OCI-LY1 (cell line): Measurements from ENCODE around the gene SIK3.

Source experiments
- CTCF ChIP-seq: fragments of 200-600 bp; sonication (generic), shearing (Covaris generic); IDR thresholded peaks from 2 replicates; pipeline ENCODE4 v1.5.1; 2017; ENCODE audit warnings: mild to moderate bottlenecking, antibody characterized with exemption, low read length, moderate library complexity, mixed read lengths
- EZH2 ChIP-seq: fragments of 200-600 bp; sonication (generic), shearing (Covaris generic); IDR thresholded peaks from 2 replicates; pipeline ENCODE4 v1.8.0; 2017; ENCODE audit warnings: borderline replicate concordance, mixed run types, mild to moderate bottlenecking, antibody characterized with exemption, low read length, moderate library complexity, mixed read lengths

- TF ChIP-seq EZH2, result no peak
- TF ChIP-seq CTCF, result no peak
Measured at GRCh38 chr11:116813781-116814471, 284.3 kb downstream of the SIK3 start.
